ENCODE measurements around the gene DDX1.

The DDX1 gene

DNA sequence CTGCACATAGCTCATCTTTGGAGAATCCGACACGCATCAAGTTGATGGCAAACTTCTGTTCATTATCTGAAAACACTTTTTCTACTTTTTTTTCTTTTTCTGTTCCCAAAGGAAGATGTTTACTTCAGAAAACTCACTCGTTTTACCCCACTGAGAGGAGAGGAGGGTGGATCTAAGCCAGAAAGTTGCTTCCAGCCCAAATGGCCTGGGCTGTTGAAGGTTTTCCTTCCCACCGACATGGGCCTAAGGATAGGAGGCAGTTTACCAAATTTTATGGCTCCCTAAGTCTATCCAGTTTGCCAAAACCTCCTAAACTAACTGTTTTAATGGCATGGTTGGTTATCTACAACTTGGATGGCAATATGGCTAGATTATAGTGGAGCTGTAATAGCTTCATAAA is 70.4 kb downstream of the DDX1 start:
- DNase-seq (ENCODE audit: low read depth, low spot score), result no peak

DNA sequence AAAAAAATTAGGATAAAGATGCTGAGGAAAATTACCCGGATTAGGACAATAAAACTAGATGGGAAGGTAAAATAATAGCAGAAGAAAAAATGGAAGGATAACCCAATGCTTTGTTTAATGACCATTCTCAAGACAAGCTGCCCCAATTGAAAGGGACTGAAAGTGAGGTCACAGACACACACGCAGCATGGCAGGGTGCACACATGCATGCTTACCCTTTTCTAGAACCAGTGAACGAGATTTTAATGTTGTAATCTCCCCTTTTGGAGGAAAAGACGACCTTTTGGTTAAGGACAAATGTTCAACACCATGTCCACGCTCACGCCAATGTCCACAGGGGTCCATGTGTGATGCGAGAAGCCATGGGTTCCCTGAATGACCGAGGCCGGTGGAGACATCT is 70.9 kb downstream of the DDX1 start:
- no peak for DNase-seq (ENCODE audit: low read depth, low spot score)

DNA sequence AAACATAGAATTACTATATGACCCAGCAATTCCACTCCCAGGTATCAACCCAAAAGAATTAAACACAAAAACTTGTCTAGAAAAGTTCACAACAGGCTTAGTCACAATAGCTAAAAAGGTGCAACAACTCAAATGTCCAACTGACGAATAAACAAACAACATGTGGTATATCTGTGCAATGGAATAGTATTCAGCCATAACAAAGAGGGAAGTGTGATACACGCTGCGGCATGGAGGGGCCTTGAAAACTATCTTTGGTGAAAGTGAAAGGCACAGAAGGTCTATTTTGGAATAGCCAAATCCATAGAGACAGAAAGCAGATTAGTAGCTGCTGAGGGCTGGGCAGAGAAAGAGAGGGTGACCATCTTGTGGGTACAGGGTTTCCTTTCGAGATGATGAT is 72.1 kb downstream of the DDX1 start:
- no peak for DNase-seq (ENCODE audit: low read depth, low spot score)

DNA sequence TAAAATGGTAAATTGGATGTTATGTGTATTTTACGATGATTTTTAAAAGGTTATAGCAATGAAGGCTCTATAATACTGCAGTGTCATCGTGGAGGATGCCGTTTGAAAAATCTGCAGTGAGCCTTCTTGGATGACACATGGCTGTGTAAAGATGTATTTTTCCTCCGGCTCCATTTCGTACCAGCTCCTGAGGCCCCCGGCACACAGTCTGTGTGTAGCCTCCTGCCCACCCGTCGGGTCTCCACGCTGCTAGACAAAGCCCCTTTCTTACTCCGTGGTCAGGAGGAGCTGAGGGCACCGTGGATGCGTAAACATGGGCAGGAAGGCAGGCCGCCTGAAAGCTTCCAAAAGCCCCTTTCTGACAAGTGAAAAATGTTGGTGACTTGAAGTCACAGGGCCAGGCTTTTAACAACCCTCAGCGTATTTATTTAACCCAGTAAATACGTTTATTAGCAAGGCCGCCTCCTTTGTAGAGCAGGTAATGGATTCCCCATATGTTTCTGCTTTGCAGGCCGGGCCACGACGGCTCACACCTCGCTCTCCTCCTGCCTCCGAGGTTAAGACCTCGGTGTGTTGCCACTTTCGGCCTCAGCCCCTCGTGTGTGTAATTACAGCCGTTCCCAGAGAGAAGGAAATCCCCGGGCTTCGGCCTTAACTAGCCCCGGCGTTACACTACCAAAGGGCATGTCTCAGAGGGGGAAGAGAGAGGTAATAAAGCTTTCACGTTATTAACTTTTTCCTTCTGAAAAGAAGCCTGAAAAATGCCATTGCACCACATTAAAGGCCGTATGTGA is 72.8 kb downstream of the DDX1 start:
- no peak for DNase-seq (ENCODE audit: low read depth, low spot score)

DNA sequence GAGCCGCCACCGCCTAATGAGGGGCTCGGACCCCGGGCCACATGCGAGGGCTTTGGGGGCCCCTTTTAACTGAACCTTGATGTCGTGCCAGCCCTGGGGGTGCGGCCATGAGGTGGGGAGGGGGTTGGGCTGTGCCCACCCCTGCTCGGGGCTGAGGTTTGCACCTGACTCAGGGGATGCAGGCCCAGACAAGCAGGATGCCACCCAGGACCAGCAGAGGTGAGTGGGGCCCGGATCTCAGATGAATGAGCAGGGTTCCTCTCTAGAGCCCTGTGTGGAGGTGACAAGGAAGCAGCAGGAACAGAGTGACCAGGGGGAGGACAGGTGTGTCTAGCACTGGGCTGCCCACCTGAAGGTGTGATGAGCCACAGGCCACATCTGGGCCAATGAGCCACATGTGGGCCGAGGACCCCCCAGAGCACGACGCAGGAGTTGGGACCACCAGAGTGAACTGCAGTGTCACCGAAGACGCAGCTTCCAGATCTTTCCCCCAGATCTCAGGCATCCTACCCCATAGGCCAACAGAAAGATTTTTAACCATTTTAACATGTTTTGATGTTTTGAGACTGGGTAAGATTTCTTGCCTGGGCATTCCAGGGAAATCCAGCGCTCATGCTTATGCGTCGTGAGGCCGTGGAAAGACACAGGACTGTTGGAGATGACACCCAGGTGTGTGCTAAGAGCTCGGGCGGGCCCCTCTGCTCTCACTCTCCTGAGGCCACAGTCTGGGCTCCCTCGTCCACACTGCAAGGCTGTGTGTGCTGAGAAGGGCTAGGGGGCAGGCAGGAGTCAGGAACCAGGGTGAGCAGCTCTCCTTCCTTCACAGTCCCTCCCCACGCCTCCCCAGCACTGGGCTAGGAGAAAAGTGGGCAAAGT is 73.6 kb downstream of the DDX1 start:
- DNase-seq (ENCODE audit: low read depth, low spot score), result no peak

DNA sequence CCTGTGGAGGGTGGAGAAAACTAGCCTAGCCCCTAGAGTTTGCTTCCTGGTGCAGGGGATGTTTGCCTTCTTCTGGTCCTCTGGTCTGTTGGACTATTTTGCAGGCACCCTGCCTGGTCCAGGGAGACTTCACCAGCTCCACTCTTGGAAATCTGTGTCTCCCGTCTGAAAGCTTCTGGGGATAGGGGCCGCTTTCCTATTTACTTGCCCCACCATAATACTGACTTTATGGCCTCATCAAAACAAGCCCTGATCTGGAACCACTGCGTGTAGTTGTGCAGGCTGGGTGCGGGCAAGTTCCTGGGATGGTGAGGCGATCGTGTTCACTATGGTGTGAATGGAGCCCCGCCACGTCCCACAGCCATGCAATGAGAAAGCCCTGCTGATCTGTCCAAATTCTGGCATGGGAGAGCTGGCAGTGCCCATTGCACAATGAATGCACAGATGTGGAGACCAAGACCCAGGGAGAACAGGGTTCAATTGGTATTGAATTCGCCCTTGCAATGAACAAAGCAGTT is 74.3 kb downstream of the DDX1 start:
- no peak for DNase-seq (ENCODE audit: low read depth, low spot score)

DNA sequence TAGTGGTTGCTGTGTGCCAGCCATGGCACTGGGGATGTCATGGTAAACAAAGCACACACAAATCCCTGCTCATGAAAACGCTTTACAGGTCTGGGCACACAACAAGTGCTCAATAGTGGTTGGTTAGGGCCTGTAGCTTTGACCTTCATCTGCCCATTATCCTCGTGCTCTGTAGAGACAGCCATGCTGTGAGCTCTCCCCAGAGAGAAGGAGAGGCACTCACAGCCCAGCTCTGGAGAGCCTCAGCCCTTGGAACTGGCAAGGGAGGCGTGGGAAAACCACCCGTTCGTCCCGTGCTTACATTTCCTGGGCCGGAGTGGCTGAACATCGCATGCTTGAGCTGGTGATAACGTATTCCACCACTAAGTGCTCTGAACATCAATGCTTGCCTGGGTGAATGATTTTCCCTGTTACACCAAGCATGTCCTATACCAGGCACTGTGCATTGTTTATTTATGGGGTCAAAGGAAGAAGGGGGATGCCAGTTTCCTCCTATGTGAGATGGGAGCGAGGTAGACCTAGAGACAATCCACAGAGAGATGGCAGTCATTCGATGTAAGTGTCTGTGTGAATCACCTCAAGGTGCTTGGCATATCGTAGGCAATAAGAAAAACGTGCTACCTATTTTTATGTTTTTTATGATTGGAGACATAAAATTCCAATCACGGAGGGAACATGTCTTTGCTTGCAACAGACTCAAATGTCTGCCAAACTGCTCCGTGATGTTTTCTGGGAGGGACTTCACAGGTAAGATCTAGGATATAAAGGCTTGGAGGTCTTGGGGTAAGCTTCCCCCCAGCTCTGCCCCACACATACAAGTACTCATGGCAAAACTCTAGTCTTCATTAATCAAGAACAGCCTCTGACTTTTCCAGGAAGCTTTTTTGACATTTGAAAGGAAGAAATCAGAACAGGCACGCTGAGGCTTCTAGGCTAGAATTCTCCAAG is 75.5 kb downstream of the DDX1 start:
- no peak for DNase-seq (ENCODE audit: low read depth, low spot score)

DNA sequence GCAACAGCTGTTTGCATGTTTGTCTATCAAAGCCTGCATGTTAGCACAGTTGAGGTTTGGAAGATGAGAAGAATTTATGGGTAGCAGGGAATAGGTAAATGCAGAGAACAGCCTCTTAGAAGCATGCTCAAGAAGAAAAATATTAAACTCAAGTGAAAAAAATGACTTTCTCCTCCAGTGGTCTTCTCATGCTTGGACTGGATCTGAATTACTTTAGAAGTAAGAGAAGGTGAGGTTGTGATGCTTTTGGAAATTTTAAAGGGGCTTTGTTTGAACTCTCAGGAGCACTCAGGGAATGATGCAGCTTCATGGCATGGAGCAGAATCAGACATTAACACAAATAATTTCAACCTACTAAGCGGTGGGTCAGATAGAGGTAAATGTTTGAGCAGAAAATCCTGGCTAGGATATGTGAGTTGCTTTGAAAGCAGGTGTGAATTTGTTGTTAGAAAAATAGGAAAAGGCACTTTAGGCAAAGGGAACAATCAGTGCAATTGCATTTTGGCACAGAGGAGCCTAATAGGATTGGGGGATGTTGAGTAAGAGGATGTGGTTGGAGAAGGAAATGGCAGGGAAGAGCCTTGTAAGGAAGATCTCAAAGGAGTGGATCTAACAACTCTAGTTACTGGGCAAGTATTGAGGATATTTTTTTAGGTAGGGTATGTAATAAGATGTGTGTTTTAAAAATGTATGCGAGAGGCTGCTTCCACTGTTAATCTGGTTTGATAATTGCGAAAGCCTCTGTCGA is 76.3 kb downstream of the DDX1 start:
- DNase-seq (ENCODE audit: low read depth, low spot score), result no peak

DNA sequence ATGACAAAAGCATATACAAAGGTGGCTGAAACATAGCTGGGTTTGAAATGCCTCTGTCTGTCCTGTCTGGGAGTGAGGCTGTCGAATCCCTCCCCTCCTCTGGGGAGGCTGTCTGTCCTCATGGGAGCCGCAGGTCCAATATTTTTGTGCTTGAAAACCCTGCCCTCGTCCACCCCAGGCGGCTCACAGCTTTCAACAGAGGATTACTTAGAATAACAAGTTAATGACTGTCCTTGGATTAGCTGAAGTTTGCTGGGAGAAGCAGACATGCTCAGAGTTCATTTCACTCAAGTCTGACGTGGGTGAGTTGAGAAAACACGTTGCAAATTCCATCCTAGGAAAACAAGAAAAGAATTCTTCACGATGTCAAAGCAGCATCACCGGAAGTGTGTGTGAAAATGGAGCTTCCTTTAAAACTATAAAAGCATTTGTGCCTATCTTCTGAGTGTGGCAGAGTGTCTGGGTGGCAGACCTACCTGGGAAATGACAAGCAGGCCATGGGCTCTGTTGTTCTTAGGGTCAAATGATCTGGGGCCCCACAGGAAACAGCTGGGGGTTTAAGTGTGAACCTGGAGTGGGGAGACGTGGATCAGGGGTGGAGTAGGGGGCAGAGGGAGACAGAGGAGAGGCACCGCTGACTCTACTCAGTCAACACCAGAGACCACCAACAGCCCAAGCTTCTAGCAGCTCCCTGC is 77.1 kb downstream of the DDX1 start:
- no peak for DNase-seq (ENCODE audit: low read depth, low spot score)

DNA sequence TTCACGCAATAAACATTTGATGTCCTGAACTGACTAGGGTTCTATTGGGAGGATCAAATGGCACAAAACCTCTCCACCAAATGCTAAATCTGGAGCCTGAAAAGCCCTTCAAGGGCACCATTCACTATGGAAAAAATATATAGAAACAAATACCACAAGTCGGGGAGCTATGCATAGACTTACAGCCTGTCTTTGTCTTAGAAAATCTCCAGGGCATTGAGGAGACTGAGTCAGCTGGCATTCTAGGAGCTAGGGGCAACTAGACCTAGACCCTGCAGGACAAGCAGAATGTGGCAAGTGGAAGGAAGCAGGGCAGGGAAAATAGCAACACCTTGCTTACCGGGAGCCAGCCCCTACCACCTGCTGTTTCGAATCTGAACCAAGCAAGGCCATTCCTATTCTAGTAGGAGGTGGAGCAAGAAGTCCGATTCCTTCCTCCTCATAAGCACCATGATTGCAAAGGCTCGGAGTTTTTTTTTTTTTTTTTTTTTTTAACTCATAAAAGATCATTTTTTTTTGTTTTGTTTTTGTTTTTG is 77.8 kb downstream of the DDX1 start:
- no peak for DNase-seq (ENCODE audit: low read depth, low spot score)

DNA sequence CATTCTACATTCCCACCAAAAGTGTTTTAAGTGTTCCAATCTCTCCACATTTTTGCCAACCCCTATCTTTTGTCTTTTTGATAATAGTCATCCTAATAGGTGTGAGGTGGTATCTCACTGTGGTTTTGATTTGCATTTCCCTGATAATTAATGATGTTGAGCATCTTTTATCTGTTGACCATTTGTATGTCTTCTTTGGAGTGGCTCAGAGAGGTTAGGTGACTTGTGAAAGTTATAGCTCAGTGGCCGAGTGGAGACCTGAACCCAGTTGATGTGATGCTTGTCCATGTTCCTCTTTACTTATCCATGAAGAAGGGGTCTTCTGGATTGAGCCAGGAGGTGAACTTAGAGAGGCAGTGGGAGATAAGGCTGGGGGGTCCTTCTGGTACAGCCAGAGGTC is 78.8 kb downstream of the DDX1 start:
- no peak for DNase-seq (ENCODE audit: low read depth, low spot score)

DNA sequence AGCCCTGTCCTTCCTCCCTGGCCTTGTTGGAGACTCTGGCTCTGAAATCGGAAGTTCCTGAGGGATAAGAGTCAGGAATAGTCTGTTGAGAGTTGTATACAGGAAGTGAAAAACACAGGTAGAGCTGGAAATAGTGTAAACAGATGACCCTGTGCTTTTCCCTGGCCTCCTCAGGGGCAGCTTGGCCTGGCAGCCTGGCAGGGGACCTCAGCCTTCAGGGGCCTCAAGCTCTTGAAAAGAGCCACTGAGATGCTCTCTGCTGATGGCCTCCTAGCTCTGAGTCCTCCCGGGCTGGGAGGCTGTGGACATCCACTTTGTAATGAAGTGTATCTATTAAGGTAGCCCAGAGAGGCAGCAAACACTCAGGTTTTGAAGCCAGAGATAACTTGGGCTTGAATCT is 79.3 kb downstream of the DDX1 start:
- DNase-seq (ENCODE audit: low read depth, low spot score), result no peak

DNA sequence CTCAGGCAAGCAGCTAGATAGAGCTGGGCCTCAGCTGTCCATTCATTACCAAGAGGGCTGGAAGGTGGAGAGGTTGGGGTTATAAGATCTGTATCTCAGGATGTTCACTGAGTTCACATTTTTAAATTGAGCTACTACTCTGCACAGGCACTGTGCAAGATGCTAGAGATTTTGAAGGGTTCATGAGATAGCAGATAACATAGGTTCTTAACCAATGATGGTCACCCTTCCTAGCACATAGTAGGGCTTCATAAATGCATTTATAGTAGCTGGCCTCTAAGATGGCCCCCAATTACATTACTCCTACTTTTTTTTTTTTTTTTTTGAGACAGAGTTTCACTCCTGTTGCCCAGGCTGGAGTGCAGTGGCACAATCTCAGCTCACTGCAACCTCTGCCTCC is 79.7 kb downstream of the DDX1 start:
- no peak for DNase-seq (ENCODE audit: low read depth, low spot score)

DNA sequence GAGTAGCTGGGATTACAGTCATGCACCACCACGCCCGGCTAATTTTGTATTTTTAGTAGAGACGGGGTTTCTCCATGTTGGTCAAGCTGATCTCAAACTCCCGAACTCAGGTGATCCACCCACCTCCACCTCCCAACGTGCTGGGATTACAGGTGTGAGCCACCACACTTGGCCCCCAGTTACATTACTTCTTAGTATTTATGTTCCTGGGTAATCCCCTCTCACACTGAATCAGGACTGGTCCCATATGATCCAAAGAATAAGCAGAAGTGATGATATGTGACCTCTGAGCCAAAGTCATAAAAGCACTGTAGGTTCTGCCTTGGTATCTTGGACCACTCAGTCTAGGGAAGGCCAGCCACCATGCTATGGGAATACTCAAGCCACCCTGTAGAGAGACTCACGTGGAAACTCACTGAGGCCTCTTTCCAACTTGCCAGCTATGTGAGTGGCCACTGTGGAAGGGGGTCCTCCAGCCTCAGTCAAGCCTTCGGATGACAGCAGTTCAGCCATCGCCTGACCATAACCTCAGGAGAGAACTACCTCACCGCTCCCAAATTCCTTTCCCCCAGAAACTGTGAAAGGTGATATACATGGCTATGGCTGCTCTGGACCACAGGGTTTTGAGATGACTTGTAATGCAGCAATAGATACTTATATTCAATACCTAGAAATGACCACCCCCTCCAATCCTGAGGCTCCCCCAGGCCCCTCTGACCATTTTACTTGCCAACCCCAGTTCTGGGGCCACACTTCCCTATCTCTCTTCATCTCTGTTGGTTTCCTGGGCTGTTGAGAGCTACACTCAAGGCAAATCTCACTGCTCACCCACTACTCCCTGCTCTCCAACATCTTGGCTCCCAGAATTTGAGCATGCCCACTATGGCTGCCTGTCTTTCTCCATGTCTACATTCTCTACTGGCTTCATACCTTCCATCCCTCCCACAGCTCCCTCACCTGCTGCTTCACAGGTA is 80.5 kb downstream of the DDX1 start:
- no peak for DNase-seq (ENCODE audit: low read depth, low spot score)

DNA sequence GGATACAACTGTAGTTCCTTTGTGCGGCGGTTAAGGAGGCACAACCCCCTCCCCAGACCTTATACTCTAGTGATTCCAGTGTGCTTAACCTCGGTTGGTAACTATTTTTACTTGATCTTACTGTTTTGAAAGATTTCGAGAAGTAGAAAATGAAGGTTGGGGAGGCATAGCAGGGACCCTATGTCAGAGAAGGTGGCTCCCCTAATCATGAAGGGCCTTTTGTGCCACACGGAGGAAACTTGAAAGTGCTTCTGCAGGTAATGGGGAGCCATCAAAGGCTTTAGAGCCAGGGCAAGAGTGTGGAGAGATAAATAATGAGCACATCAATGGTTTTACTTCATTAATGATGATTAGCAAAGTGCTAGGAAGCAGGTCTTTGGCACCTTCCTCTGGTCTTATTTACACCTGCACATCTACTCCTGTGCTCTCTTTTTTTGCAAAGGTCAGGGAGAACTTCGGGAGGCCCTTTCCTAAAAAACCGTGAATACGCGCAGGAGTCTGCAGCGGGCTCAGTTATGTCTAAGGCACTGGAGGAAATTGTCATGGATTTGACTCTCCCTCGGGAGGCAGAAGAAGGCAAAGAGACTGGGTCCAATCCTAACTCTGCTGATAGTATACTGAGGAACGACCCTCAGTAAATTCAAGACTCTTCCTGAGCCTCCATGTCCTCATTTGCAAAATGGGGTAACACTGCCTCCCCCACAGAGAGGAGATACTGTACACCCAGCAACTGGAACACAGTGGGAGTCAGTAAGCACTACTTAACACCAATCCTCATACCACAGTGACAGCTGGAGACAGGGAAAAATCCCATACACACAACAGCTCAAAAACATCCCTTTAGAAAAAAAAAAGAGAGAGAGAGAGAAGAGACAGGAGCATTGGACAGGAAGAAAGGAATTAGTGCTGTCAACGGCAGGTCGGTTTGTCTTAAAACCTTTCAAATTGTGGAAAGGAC is 81.6 kb downstream of the DDX1 start:
- DNase-seq (ENCODE audit: low read depth, low spot score), result no peak

DNA sequence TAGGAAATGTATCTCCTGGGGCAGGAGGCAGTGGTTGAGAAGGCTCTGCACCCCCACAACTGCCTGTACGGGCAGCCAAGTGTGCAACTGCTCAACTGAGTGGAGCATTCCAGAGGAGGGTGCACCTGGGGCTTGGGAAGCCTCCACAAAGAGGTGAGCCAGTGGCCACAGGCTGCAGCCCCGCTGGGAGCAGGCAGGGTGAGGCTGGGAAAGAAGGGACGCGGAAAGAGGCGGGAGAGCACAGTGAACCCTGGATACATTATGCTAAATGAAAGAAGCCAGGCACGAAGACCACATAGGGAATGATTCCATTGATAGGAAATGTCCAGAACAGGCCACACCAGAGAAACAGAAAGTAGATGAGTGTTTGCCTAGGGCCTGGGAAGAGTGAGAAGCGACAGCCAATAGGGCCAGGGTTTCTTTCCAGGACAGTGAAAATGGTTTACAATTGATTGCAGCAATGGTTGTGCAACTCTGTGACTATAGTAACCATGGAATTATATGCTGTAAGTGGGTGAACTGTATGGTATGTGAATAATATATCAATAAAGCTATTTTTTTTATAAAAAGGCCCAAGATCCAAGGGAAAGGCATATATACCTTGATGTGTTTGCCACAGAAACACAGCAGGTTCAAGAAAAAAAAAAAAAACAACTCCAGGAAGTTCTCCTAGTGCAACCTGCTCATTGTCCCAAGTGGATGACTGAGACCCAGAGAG is 82.4 kb downstream of the DDX1 start:
- DNase-seq (ENCODE audit: low read depth, low spot score), result no peak

Measured in iPS DF 19.7 (cell line).